AG10803 (cell line): ENCODE results near the gene CELF2.

Source experiments
- DNase-seq: peaks from one replicate; pipeline ENCODE4 v3.0.0; 2010; ENCODE audit warnings: low read depth
- H3K4me3 ChIP-seq: 2 replicates; pipeline ENCODE4 v1.5.1; 2011; ENCODE audit warnings: mild to moderate bottlenecking, low read length, control low read depth
- TF ChIP-seq, protein P1 (sequence below): conservative IDR thresholded peaks from 2 replicates; pipeline ENCODE4 v1.5.1; 2011; ENCODE audit warnings: mild to moderate bottlenecking, low read length, control low read depth, inconsistent platforms

CELF2 gene

GRCh38 chr10:11373717-11374171, 356.1 kb downstream of the CELF2 start:
- H3K4me3 ChIP-seq: no peak overlapping the region
- TF ChIP-seq, protein P1, sequence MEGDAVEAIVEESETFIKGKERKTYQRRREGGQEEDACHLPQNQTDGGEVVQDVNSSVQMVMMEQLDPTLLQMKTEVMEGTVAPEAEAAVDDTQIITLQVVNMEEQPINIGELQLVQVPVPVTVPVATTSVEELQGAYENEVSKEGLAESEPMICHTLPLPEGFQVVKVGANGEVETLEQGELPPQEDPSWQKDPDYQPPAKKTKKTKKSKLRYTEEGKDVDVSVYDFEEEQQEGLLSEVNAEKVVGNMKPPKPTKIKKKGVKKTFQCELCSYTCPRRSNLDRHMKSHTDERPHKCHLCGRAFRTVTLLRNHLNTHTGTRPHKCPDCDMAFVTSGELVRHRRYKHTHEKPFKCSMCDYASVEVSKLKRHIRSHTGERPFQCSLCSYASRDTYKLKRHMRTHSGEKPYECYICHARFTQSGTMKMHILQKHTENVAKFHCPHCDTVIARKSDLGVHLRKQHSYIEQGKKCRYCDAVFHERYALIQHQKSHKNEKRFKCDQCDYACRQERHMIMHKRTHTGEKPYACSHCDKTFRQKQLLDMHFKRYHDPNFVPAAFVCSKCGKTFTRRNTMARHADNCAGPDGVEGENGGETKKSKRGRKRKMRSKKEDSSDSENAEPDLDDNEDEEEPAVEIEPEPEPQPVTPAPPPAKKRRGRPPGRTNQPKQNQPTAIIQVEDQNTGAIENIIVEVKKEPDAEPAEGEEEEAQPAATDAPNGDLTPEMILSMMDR: no peak
- no peak for DNase-seq

DNA sequence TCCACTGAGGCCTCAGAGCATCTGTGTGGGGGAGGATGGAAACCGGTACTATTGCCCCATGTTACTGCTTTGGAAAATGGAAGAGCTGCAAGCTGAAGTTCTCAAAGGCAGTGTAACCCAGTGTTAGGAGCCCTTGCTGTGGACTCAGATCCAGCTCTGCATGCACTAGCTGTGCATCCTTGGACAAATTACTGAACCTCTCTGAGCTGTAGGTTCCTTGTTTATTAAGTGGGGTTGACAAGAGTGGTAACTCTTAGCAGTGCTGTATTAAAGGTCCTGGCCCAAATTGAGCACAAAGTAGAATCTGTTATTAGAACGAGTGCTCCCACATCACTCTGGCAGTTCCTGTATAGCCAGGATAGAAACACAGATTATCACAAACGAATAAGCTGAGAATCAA, 359.6 kb downstream of the CELF2 start:
- no peak overlapping the region for H3K4me3 ChIP-seq
- TF ChIP-seq, protein P1: no peak
- no peak for DNase-seq

GRCh38 chr10:11378835-11379234, 361.2 kb downstream of the CELF2 start:
- DNase-seq: no peak
- no peak overlapping the region for H3K4me3 ChIP-seq
- TF ChIP-seq, protein P1: no peak

- H3K4me3 ChIP-seq: no peak overlapping the region
- no peak for DNase-seq
- TF ChIP-seq, protein P1: no peak
These were observed 362.1 kb downstream of the CELF2 start for GRCh38 chr10:11379771-11380170.

- TF ChIP-seq, protein P1: no peak
- no peak overlapping the region for H3K4me3 ChIP-seq
- no peak for DNase-seq
These were observed 363.4 kb downstream of the CELF2 start for GRCh38 chr10:11381023-11381422.

DNA sequence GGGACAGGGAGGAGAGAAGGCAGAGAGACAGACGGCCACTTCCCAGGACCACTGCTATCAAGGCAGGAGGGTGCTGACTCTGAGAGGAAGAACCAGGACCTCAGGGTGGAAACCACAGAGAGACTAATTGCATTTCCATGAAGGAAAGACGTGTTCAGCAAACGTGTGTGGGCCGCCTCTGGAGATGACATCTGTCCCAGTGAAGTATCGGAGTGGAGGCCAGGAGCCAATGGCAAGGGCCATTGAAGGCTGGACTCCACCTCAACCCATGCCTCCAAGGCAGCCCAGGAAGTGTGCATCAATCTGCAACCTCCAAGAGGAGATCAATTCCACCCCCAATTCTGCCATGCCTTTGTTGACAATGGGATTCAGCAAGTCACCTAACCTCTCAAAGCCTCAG, 363.8 kb downstream of the CELF2 start:
- TF ChIP-seq, protein P1: no peak
- no peak for DNase-seq

GRCh38 chr10:11382187-11382586, 364.5 kb downstream of the CELF2 start:
- H3K4me3 ChIP-seq: no peak overlapping the region
- DNase-seq: no peak
- TF ChIP-seq, protein P1: no peak

More for the DNA sequence above, 363.8 kb downstream of the CELF2 start:
- H3K4me3 ChIP-seq: no peak overlapping the region
